NCI-H82 treated with DMSO at 0.1 percent for 48 hours (cell line): ENCODE results near the gene EHD1.
A peak's percentile ranks its signal among the peaks of the same experiment; 100 is the strongest.
"Not testable (repeated sequence)": the region's sequence is repeated elsewhere in the genome, so short reads cannot be mapped to it uniquely, and the experiment has no call there.

Experiments
- DNase-seq: peaks from one replicate; lab custom pipeline; 2025; ENCODE audit not compliant: unreplicated experiment; lab: John Stamatoyannopoulos, UW

The EHD1 gene

DNA sequence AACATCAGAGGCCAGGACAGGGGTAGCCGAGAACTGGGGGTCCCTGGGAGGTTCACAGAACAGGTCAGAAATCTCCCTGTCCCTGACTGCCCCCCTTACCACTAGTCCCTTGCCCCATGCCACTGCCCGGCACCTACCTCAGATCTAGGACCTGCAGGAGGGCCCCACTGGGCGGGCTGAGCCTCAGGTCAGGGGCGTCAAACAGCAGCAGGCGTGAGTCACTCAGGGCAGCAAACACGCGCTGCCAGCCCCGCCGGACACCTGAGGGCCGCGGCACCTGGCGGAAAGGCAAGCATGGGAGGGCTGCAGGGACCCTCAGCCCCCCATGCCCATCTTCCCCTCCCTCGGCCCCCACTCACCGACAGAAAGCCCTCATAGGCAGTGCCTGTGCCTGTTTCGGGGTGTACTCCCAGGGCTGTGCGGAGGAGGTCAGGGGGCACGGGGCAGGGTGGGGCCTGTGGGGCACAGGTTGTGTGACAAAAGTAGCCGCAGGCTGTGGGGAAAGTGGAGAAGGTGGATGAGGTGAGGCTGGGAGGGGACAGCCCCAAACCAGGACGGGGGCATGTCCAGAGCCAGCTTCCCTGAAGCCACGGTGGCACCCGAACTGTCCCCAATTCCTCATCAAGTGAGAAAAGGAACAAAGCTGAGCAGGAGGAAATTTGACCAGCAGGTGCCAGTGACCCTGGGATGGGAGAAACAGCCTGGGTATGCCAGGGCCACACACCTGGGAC is 45.8 kb downstream of the EHD1 start:
- no peak for DNase-seq

DNA sequence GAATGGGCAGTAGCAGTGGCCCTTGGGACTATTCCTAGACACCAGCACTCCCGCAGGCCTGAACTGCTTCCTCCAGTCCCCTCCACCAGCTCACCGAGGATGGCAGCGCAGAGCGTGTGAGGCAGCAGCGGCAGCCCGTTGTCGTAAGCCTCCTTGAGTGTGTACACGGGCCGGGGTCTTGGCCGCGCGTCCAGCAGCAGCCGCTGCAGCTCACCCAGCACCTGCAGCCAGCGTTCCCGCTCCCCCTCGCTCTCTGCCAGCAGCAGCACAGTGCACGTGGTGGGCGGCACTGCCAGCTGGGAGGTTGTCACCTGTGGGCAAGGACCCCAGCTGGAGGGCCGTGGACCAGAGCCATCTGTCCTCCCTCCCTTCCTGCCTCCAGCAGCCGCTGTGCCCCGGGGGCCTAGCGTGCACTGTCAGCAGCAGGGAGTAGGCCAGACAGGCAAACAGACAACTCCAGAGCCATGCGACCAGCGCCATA is 47.0 kb downstream of the EHD1 start:
- no peak for DNase-seq

DNA sequence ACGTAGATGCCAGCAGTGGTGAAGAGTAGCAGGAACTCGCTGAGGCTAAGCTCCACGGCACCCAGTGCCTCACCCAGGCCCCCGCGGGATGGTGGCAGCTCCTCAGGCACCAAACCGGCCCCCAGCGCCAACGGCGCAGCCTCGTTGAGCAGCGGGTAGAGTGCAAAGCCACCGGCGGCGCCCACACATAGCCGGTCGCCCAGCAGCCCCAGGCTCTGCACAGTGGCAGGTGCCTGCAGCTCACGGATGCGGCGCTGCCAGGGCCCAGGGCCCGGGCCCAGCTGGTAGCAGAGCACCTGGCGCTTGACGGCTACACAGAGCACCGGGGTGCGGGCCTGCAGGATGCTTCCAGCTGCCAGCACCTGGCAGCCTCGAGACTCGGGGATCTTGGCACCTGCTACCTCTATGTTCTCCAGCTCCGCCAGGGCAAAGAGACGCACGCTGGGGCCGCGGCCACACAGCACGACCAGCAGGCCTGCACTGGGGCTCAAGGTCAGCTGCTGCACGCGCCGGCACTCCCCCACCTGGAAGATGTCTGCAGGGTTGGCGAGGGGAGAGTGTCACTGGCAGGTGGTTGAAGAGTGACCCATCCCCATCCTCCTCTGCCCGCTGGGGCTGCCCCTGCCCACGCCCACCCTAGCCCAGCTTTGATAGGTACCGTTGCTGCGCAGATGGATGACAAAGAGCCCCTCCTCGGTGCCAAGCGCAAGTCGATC is 48.7 kb downstream of the EHD1 start:
- DNase-seq, result no peak

DNA sequence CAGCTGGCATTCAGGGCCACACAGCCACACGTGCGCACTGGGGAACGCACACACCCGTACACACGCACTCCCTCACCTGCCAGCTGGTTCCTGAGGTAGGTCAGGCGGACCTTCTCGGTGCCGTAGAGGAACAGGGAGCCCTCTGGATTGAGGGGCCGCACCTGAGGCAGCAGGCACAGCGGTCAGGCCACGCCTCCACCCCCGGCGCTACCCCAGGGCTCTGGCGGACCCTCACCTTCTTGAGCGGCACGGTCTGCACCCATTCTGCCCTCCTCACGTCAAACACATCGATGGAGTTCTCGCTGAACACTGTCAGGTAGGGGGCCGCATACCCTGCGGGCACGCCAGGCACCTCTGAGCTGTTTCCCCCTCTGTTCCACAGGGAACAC is 51.0 kb downstream of the EHD1 start:
- DNase-seq, result no peak

DNA sequence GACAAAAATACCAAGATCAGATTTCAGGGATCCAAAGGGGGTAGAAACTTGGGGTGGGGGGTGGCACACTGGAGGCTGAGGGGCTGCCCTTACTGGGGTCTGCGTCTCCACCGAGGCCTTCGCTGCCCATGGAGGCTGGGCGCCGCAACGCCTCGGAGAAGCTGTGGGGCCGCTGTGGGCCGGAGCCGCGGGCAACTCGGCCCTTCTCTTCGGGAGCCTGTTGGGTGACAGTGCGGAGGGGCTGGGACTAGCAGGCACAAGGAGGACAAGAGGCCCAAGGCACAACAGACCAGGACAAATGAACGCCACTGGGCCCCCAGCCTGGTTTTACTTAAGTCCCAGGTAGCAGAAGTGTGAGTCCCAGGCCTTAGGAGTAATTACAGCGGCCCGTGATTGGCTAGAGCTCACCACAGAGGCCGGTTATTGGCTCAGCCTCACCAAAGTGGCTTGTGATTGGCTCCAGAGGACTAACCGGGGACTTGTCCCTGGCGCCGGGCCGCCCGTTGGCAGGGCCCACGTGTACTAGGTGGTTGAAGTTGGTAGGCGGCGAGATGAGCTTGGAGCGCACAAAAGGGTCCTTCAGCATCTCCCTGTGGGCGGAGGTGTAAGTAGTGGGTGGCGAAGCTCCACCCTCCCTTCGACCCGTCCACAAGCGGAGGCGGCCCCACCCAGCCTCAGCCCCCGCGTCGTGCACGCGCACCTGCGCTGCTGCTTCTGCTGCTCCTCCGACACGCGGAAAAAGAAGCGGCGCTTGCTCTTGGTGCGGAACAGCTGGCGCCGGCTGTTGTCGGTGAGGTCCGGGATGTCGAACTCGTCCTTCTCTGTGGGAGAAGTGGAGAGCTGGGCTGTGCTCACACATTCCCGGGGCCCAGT is 51.6 kb downstream of the EHD1 start:
- DNase-seq, result no peak

DNA sequence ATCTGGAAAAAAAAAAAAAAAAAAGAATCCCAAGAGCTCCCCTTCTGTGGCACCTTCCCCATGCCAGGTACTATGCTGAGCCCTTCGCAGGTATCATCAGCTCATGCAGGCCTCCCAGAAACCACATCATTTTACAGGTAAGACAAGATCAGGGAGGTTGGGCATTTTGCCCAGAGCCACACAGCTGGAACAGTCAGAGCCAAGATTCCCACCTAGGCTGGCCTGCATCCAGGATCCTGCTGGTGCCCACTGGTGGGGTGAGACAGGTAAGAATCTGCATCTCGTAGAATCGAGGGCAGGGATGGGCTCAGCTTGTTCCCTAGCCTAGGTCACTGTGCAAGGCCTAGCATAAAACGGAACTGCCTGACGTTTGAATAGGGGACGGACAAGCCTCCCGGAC is 52.4 kb downstream of the EHD1 start:
- no peak for DNase-seq

DNA sequence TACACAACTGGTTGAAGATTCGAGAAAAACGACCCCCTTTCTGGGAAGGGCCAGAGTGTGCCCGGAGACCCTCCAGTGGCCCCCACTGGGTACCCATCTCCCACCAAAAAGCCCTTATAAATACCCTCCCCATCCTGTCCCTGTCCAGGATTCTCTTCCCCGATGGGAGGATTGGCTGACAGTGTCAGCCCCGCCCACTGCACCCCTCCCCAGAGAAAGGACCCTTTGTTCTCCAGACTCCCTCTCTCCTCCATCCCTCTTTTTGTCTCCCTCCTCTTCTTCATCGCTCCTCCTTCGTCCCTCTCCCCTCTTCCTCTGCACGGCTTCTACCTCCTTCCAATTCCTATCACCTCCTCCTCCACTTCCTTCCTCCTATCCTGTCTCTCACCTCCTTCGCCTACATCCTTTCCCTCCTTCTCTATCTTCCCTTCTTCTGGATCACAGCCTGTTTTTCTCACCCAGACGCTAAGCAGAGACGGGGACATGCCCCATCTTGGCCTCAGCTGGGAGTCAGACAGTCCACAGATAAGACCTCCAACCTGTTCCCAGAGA is 54.8 kb downstream of the EHD1 start:
- no peak for DNase-seq

DNA sequence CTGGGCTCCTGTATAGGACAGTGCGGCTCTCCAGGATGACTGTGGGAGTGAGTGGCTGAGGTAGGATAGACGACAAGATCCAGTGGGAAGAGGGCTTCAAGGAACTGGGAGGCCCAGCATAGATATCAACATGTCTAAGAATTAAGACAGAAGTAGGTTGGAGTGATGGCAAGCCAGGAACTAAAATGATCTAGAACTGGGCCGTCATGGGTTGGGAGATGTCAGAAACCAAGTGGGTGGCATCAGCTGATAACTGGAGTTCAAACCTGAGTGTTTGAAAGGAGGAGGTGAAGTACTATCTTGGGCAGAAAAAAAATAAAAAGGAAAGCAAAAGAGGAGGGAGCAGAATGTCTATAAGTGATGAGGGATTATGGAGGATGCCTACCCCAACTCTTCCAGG is 60.9 kb downstream of the EHD1 start:
- DNase-seq, result no peak

DNA sequence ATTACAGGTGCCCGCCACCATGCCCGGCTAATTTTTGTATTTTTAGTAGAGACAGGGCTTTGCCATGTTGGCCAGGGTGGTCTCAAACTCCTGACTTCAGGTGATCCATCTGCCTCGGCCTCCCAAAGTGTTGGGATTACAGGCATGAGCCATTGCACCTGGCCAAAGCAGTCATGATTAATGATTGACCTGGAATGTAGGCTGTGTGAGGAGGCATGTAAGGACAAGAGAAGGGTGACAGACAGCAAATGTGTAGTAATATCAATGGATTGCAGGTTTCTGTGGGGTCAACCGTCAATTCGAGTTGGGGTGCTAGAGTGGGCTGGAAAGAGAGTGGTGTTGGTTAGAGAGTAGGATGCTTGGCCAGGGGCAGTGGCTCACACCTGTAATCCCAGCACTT is 63.0 kb downstream of the EHD1 start:
- DNase-seq, result not testable (repeated sequence)

DNA sequence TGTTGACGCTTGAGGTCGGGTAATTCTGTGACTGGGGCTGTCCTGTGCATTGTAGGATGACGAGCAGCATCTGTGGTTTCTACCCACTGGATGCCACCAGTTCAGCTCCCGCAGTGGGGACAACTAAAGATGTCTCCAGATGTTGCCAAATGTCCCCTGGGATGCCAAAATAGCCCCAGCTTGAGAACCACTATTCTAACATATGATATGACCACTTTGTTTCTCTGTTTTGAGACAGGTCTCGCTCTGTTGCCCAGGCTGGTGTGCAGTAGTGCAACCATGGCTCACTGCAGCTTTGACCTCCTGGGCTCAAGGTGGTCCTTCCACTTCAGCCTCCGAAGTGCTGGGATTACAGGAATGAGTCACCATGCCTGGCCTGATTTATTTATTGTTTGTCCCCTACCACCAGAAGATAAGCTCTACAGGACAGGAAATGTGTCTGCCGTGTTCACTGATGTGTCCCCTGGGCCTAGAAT is 63.7 kb downstream of the EHD1 start:
- DNase-seq, result no peak

DNA sequence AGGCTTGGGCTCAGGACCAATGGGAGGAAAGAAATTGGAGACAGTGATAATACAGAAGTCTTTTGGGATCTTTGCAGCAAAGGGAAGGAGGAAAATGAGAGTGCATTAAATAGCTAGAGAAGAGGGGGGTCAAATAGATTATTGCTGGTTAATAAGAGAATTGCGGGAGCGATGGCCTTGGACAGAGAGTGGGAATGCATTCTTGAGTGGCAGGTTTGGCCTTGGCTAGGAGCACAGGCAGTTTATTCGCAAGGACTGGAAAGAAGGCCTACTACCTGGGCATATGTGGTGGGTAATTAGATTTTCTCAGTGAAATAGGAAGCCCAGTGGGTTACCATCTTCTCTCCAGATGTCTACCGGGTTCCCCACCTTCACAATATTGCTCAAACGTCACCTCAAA is 64.6 kb downstream of the EHD1 start:
- no peak for DNase-seq

DNA sequence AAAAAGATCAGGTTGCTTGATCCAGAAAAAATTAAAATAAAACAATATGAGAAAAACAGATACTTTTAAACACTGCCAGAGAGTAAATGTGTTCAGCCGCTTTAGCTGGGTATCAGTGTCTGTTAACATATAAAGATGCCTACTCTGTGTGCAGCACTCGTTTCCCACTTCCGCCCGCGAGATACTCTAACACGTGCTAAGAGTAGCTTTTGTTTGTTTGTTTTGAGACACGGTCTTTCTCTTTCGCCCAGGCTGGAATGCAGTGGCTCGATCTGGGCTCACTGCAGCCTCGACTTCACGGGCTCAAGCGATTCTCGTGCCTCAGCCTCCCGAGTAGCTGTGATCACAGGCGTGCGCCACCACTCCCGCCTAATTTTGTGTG is 67.5 kb downstream of the EHD1 start:
- no peak for DNase-seq

DNA sequence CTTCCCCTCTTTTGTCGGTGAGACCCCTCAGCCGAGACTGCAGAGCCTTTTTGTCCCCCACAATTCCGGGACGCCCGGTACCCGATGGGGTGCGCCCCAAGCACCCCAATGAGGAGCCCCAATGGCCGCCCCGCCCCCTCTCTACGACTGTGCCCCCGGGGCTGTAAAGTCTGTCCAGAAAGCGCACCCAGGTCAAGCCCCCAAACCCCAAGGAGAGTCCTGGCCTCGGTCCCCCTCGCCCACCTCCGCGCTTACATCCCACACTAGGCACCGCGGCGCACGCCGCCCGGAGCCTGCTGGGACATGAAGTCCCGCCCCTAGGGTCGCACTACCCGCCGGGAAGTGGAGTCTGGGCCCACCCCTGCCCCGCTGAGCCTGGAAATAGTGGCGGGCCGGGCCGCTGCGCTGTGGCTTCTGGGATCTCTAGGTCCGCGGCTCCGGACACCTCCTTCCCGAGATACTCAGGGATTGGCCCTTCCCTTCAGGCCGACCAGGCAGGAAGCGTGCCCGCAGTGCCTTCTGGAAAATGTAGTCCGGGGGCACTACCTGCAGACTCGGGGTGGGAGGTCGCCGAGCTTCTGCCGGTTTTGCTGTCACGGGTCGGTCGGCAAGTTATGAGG is 68.0 kb downstream of the EHD1 start, which contains the start of gene MEN1:
Gene MEN1, minus strand, starts transcription at position 281 of the 620 bp plus-strand sequence. CDS start 442 bp downstream, outside the sequence.
- peak; percentile 89 for DNase-seq

DNA sequence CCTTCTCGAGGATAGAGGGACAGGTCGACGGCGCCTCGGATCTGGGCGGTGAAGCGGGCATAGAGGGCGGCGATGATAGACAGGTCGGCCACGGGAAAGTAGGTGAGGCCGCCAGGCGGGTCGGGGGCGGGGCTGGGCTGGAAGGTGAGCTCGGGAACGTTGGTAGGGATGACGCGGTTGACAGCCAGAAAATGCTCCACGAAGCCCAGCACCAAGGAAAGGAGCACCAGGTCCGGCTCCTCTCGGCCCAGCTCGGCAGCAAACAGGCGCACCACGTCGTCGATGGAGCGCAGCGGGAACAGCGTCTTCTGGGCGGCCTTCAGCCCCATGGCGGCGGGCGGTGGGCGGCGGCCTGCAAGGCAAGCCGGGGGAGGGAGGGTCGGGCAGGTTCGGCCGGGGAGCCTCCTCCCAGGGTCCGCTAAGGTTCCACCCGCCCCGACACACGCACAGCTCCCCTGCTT is 68.6 kb downstream of the EHD1 start:
- DNase-seq, result no peak

DNA sequence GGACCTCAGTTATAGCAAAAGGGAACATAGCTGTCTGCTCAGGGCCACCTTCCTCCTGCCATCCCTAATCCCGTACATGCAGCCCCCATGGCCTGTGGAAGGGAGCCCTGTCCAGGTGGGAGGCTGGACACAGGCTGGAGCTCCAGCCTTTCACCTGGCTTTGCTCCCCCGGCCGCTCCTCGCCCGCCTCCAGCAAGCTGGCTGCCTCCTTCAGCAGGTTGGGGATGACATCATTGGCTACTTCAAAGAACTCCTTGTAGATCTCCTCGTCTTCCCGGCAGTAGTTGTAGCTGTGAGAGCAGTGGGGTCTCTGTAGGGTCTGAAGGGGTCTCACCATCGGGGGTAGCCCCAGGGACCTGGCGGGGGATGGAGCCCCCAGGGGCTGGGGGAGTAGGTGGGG is 72.9 kb downstream of the EHD1 start:
- DNase-seq, result no peak

DNA sequence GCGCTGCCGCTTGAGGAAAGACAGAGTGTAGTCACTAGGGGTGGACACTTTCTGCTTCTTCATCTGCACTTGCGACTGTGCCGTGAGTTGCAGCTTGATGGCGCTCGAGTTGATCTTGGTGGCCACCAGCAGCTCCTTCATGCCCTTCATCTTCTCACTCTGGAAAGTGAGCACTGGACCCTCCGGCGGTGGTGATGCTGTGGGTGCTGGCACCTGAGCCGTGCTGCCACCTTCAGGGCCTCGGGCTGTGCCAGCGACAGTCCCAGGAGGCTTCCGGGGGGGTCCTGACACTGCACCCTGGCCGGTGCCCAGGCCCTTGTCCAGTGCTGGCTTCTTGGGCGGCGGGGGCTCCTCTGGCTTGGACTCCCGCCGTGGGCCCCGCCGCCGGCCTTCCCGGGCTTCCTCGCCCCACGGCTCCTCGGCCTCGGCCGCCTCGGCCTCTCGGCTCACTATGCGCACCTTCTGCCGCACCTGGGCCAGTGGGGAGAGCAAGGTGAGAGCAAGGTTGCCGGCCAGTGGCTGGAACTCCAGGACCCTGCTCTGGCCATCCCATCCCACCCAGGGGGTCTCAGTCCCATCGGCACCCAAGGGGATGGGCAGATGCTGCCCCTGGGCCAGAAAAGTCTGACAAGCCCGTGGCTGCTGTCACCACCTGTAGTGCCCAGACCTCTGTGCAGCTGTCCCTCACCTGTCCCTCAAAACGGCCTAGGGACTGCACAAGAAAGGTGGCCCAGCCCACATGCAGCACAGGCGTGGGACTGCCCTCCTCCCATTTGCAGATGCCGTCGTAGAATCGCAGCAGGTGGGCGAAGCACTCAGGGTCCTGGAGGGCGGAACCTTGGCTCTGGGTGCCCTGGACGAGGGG is 73.8 kb downstream of the EHD1 start:
- no peak for DNase-seq

DNA sequence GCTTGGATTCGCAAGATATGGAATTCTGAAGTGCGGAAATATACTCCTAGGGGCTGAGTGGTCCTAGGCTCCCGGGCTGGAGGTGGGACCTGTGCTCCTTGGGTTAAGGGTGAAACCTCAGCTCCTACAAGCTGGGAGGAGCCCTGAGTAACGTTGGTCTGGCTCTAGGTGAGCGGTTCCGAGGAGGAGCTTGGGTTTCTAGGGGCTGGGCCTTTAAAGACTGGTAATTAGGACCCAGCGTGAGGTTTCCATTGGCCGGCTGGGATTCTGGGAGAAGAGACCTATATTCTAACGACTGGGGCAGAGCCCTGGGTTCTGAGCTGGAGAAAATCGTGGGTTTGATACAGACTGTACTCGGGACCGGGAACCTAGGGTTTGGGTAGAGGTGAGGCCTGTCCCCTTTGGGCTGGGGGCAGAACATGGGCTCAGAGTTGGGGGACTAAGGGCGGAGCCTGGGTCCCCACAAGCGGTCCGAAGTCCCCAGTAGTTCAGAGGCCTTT is 74.5 kb downstream of the EHD1 start:
- no peak for DNase-seq

DNA sequence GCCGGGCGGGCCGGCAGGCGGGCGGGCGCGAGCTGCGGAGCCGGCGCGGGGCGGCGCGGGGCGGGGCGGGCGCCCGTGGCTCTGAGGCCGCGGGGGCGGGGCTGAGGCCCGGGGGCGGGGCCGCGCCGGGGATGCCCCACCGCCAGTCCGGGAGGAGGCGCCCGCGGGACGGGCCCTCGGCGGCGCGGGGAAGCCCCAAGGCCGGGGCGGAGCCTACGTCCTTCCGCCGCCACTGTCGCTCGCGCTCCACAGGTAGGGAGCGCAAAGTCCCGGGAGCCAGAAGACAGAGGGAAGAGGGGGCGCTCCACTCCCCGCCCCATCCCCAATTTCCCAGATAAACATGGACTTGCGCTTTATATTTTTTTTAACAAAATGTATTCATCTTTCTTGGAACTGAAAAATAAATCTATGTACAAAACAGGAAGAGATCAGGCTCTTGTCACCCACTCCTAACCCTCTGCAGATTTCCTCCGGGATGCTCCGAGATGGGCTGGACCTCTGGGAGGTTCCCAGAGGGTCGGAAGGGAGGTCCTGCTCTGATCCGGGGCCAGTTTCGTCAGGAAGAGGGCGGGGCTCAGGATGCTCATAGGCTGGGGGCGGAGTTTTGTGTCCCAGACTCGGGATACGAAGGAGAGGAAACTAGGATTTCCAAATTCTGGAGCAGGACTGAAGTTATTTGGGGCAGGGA is 75.1 kb downstream of the EHD1 start, which contains the start of gene MAP4K2:
Gene MAP4K2, minus strand, starts transcription at position 57 of the 688 bp plus-strand sequence. CDS start 65 bp downstream, outside the sequence.
- DNase-seq, result peak; percentile 48
